KG1 (cell line): ENCODE results near the gene ERBB4.

Source experiments
- DNase-seq: peaks from one replicate; lab custom pipeline; 2025; lab: John Stamatoyannopoulos, UW

The ERBB4 gene

DNA sequence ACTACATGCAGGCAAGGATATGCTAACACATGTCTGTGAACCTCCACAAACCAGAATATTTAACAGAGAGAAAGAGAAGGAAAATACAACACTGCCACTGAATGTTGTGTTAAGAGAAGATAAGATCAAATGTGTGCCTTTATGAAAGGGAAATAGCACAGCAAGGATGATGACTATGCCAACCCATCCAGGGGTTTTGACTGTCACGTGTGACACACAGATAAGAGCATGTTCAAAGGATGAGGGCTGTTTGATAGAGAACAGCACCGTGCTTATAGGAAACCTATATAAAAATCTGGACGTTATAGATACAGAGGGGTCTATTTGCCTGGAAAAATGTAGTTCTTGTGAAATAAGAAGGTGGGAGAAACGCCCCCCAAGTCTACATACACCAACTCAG is 1070.4 kb downstream of the ERBB4 start:
- DNase-seq: no peak

DNA sequence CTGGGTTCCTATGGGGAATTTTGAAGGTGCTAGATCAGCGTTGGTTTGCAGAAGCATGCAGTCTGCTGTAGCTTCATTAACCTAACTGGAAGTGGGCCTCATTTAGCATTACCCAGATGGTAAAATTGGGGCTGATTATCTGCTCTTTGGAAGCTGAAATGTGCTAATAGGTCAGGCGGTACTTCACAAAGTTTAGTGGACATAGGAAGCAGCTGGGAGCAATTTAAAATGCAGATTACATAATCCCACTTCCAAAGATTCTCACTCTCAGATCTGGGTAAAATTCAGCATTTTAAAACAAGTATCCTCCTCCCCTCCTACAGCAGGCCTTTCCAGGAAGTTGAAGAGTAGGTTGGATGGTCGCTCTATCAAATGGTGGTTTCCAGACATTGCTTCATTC is 1075.2 kb downstream of the ERBB4 start:
- no peak for DNase-seq

DNA sequence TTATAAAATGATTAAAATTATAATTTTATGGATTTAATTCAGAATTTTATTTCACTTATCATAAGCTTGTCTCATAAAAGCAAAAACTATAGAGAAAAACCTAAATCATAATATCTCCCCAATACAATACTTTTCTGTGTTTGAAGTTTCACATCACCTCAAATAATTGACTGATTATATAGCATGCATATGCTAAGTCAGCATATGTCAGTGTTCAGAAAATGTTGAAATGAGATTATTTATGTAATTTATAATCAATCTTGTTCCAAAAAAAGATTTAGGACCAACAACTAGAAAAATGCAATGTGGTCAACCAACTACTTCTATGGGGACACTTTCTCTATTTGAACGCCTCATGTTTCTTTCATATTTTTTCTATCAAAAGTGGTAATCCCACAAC is 1079.6 kb downstream of the ERBB4 start:
- no peak for DNase-seq

DNA sequence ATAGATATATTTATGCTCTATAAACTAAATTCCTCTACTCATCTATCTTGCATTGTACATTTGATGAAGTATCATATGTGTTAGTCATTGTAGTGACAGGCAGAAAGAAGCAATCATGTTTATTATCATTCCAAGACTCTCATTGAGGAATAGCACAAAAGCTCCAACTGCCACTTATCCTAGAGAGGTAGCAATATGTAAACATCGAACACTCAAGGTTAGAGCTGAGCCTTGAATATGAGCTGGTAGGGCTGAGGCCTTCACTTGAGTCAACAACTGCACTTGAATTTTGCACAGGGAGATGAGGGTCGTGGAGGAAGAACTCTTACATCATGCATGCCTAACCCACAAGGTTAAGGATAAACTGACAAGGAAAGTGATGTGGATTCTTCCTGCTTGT is 1081.3 kb downstream of the ERBB4 start:
- no peak for DNase-seq

DNA sequence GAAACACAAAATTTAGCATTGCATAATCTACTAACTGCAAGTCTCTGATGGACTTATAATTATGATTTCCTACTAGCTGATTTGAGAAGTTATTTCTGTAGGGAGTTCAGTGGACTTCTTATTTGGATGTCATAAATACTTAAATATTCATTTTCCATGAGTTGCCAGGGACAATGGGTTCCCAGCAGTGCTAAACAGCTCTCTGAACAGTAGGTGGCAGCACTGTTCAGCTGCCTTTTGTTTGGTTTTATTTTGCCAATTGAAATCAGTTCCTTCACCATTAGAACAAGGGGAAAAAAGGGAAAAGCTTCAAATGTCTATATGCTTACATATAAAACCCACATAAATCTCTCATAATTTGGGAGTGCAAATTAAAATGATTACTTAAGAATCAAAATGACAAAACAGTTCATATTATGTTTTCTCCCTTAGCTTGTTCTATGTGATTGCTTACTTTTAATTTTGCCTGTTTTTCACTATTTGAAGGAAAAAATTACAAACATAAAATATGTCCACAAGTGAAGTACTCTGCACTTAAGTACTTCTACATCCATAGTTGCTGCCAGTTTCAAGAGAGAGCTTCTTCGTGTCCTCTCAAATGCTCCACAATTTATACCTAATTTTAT is 1083.3 kb downstream of the ERBB4 start:
- DNase-seq: no peak

DNA sequence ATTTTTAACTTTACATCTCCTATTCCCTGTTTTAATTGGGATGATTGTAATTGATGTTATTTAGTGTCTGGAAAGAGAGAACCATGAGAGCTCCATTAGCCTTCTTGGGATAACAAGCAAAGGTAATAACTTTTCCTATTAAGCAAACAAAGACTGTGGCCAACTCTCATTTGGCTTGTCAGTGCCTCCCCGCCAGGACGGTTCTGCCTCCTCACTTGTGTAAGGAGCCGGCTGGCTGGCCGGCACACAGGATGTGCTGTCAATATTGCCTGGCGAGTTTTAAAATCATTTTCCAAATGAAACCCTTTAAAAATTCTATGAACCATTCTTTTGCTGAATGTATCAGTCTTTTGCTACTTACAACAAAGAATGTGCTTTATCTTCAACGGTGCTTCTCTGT is 1083.9 kb downstream of the ERBB4 start:
- DNase-seq: no peak

DNA sequence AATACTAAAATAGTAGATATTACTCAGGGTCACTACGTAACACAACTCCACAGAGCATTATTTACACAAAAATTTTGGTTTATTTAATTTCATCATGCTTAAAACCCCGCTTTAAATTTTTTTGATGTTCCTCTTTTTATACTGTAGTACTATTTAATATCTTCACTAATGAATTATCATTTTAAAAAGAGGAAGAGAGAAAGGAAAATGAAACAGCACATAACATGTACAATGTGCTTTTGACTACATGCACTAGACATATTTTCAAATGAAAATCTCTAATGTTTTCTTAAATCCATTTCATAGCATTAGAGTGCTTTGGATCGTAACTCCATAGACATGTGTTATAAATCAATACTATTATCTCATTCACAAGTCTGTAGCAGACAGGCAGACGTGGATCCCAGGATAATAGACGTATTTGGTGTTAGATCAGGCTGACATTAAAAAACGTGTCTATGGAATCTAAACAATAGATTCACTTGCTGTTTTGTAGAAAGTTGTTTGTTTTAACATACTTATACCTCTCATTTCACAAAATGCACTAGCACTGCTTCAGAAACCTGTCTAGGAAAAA is 1085.2 kb downstream of the ERBB4 start:
- no peak for DNase-seq

DNA sequence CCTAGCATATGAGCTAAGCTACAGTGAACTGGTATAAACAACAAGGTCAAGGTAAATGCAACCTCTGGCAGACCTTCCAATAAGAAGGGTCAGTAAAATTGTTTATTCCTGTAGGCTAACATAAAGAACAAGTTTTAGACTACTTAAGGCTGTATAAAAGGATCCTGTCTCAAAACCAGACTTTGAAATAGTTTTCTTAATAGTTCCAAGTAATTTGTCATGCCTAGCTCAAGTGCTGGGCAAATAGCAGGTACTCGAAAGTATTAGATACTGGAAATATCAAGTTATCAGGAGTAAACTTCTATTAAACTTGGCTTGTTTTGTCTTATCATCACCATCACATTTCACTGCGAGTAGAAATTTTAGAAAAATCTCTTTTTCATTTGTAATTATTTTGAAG is 1087.0 kb downstream of the ERBB4 start:
- no peak for DNase-seq

DNA sequence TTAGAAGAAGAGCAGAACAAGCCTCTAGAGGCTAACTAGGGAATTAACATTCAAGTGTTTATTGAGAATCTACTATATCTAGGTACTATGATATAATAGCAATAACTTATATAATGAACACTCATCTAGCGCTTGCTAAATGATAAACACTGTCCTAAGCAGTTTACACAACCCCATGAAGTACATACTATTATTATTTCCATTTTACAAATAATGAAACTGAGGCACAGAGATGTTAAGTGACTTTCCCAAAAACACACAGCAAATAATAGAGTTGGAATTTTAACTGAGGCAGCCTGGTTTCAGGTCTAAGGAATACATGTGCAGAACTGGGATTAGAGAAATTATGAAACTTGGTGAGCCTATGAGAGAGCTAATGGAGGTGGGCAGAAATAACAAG is 1088.8 kb downstream of the ERBB4 start:
- no peak for DNase-seq

DNA sequence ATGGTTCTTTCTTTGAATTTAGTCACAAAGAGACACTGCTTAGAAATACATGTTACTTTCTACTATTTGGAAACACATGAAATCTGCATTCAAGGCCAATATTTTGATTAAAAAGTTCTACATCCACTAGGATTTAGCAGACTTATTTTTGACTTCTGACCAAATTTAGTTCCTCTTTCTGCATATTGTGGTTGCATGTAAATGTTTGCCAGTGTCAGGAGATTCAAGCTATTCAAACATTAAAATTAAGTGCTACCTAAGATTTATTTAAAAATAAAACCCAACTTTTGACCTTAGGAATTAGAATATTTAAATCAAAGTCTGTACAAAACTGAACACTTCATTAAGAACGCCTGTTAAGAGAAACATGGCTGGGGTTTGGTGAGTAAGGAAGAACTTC is 1091.1 kb downstream of the ERBB4 start:
- DNase-seq: no peak

DNA sequence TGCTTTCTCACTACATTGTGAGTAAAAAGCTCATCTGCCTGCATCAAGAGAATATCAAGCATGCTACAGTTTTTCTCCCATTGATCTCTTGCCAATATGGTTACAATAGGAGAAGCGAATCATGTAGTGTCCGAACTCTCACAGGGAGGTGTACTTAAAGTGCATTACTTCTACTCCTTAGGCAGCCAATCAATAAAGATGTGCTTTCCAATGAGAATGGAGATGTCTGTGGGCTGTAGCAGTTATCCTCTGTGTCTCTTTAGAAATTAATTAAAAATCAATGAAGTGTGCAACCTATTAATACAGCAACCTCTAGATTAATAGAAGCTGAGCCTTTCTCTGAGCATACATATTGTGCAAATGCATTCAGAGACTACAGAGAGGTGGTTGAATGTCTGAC is 1098.5 kb downstream of the ERBB4 start:
- DNase-seq: no peak

DNA sequence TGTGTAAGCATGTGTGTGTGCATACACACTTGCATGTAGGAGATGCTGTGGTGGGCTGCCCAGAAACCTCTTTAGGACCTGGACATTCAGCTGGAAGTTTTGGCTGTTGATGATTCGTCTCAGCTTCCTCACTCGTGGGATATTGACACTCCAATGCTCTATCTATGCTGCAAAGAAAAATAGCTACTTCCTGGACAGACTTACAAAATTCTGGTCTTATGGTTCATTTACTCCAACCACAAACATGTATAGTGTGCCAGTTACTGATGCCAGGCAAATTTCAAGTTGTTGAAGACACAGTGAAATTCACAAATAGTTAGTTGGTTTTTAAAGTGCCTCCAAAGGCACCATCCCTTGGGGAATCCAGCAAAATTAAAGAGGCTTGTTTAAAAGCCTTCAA is 1099.6 kb downstream of the ERBB4 start:
- no peak for DNase-seq

DNA sequence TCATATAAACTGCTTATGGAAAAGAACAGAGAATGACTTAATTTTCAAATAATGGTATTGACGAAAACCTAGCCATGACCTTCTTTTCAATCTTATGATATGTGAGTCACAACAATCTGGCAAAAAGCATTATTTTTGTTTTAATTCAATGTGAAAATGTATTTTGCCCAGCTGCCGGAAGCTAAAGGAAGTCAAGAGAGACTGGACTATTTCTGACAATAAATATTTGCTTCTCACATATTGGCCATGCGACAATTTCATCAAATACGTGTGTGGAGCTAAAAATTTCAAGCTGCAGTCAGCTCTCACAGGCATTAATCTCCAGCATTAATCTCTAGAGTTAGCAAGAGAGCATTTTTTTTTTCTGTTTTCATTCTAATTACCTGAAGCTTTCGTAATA is 1101.2 kb downstream of the ERBB4 start:
- no peak for DNase-seq

DNA sequence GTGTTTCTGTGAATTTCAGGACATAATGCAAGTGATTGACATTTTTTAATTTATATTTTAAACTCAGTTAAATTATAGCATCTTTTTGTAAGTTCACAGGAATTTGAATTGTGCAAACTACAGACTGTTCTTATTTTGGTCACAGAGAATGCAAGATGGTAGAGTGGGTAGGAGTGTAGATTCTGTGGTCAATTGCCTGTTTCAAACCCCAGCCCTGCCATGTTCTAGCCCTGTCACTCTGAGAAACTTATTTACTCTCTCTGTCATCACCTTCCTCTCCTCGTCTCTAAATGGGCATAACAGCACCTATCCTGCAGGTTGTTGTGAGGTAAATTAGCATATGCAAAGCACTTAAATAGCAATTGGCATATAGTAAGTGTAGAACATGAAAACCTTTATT is 1102.4 kb downstream of the ERBB4 start:
- DNase-seq: no peak

DNA sequence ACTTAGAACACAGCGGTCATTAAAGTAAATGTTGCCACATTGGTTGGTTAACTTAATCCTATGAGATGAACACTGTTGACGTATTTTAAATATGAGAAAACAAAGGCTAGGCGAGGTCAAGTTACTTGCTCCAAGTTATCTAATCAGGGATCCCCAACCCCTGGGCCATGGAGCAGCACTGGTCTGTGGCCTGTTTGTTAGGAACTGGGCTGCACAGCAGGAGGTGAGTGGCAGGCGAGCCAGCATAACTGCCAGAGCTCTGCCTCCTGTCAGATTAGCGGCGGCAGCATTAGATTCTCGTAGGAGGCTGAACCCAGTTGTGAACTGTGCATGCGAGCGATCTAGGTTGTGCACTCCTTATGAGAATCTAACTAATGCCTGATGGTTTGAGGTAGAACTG is 1103.3 kb downstream of the ERBB4 start:
- DNase-seq: no peak

DNA sequence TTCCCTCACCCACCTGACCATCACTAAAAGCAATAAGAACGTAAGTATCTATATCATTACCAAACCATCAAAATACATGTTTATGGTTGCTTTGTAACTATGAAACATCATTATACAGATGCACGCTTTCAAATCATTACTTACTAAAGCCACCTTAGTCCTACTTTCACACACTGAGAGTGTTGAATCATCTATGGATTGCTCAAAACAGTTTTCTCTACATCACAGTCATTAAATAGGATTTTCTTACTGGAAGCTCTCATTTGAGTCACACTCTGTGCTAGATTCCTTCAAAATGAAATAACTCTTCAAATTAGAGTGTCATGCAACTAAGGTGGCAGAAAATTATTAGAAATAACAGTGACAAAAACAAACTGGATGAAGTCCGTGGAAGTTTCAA is 1103.8 kb downstream of the ERBB4 start:
- no peak for DNase-seq

DNA sequence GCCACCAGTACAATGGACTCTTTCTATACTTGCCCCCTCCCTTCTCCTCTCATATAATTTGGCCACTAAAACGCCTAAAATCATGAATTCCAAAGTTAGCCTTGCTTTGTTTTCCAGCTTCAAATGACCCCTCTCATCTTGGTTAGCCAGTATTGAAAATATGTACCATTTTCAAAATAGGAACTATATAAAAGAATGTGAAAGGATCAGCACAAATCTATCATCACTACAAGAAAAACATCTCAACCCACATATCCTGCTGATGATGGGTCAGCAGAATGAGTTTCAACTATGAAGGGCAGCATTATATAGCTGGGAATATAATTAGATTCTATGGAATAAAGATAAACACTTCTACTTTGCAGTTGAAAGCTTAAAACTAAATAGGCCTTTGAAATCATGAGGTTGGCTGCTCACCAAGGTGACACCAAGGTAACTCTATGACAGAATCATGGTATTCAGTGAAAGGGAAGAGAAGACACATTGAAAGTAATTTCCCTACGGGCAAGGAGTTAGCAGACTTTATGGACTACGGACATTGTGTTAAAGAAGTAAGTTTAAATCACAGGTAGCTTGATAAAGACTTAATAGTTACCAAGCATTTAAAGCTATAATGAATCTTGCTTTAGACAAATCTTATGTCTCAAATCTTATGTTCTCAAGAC is 1109.2 kb downstream of the ERBB4 start:
- DNase-seq: no peak

DNA sequence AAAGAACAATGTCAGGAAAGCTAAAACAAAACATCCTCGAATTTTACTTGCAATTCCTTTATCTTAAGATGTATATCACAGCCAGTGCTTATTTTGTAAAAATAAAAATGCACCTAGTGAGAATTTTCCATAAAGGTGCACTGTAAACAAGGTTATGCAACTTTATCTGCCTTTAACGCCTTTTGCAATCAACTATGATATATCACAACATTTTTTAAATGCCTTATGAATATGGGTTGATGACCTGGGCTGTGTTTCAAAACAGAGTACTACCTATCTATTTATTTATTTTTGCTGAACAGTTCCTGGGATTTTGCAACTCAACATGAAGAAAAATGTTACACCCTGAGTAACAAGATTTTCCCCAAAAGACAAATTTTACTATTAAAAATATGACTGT is 1112.4 kb downstream of the ERBB4 start:
- DNase-seq: no peak

DNA sequence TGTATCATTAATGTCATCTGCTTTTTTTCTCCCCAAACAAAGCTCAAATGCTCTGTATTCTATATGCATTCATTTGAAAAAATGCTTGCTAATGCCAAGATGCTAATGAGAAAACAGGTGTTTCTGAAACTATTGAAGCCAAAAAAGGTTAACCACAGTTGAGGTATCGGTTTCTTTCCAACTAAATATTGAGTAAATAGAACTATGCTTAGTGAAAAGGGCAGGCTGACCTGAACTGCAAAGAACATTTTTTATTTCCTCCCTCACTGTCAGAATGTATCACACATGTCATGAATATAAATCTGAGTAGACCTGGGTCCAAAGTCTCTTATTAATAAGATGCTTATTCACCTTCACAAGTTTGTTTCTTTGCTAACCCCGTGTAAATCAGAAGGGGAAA is 1115.6 kb downstream of the ERBB4 start:
- DNase-seq: no peak

DNA sequence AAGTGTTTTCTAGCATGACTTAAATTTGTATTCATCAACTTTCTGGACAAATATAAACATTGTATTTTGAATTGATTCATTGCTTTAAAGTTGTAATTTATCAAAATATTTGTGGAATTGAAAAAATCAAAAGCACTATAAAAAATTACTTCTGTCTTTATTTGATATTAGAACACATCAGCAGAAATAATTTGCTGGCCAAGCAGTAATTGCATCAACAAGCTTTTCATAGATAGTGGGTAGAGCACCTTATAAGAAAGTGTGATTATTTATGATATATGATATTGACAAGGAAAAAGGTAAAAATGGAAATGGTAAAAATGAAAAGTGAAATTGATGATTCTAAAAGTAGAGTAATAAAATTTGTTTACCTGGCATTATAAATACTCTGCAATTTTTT is 1121.1 kb downstream of the ERBB4 start:
- DNase-seq: no peak

DNA sequence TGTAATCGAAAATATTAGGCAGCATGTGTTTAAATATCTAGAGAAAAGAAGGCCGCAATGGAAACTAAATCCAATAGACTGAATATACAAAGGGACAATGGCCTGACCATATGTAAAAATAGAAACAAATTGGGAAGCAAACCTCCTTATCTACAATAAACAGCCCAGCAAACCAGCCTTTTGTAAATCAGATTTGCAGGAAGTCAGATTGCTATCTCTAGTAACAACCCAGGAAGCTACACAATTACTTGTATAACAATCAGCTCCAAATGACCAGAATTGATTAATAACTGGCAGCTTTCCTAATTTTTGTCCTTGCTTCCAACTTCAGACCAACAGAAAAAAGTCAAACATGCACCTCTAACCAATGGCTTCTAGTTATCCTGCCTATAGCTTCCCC is 1122.2 kb downstream of the ERBB4 start:
- no peak for DNase-seq

DNA sequence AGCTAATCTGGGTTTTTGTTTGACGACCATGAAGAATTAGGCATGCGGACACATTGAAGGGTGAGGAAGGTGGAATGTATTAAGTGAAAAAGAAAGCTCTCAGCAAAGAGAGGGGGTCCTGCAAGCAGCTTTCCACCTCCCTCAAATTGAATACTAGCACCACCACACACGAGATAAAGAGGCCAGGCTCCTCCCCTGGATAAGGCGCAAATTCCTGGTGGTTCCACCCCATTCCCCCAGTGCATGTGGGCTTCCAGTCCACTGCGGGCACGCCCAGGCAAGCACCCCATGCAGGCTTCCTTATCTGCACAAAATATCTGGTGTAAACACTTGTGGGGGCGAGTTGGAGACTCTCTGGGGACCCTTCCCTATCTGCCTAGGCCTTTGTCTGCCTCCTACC is 1124.9 kb downstream of the ERBB4 start:
- no peak for DNase-seq

DNA sequence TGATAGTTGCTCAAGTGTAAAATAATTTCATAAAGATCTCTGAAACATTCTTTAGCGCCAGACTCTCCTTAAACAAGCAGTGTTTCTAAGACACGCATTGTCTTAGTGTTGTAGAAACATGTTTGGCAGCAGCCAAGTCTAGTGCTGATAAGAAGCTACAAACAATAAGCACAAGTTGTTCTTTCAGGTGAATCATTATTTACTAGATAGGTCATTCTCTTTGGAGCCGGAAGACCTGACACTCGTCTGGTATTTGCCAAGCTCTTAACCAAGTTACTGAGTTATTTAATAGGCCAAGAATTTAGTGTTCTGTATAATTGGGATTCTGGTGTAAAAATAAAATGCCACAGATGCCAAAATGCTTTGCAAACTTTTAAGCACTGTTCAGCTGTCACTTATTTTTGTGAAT is 1130.1 kb downstream of the ERBB4 start:
- no peak for DNase-seq

DNA sequence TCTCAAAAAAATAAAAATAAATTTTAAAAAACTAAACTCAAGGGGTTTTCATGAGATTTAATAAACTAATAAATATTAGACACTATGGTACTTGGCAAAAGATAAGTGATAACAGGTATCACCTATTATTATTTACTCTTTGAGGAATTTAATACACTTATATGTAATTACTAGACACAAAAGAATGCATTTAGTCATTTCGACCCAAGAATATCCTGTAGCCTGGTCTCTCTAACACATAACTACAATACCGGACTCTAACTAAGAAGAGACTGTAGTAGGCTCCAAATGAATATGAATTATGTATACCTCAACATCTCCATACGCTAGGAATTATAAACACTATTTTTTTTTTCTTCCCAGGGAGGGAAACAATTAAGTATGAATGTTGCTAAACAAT is 1131.5 kb downstream of the ERBB4 start:
- no peak for DNase-seq
